Spleen (tissue), 7 donors: ENCODE measurements around the gene COL6A3.

Experiments
- POLR2AphosphoS5 ChIP-seq, 3 donors: sonication (generic); formaldehyde crosslinking; IDR thresholded peaks; one replicate each; pipeline ENCODE4 v1.5.1; 2017; ENCODE audit warnings: antibody characterized with exemption in 3 of 3
- TF ChIP-seq, protein P1 (sequence below), 11 experiments: fragments of 200-600 bp in 7 of 11; fragments of 450-650 bp in 4 of 11; sonication (generic) in 4 of 11; IDR thresholded peaks in 8 of 11; conservative IDR thresholded peaks in 3 of 11; 1 replicate in 7 of 11; 2 replicates in 4 of 11; pipeline versions ENCODE4 v1.4.0 to v1.8.0; 2016 to 2021; ENCODE audit warnings: antibody characterized with exemption in 11 of 11, inconsistent platforms in 4 of 11, mild to moderate bottlenecking in 1 of 11
- donor health status: DM: no; HTN: no; CAD: no; lungs with moderate emphysema.
- donor health status: DM: no; HTN: no; CAD: no.
- donor health status: DM: no; HTN: no; CAD: no.

DNA sequence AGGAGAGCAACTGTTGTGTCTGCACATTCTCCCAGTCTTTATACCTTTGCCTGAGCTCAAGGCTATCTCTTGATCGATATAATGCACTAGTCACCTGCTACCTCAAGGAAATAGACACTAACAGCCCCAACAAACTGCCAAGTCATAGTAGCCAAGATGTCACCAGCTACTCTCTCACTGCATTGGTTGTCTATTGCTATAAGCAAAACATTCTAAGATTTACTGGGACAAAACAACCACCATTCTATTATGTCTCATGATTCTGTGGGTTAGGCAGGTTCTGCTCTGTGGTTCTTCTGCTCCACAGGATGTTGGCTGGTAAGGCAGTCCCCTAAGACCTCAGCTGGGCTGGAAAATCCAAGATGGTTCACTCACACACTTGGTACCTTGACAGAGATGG lies 44.6 kb upstream of the COL6A3 start:
- TF ChIP-seq, protein P1, sequence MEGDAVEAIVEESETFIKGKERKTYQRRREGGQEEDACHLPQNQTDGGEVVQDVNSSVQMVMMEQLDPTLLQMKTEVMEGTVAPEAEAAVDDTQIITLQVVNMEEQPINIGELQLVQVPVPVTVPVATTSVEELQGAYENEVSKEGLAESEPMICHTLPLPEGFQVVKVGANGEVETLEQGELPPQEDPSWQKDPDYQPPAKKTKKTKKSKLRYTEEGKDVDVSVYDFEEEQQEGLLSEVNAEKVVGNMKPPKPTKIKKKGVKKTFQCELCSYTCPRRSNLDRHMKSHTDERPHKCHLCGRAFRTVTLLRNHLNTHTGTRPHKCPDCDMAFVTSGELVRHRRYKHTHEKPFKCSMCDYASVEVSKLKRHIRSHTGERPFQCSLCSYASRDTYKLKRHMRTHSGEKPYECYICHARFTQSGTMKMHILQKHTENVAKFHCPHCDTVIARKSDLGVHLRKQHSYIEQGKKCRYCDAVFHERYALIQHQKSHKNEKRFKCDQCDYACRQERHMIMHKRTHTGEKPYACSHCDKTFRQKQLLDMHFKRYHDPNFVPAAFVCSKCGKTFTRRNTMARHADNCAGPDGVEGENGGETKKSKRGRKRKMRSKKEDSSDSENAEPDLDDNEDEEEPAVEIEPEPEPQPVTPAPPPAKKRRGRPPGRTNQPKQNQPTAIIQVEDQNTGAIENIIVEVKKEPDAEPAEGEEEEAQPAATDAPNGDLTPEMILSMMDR (IDR thresholded peaks at IDR 0.05 in 8 of 11, conservative IDR thresholded peaks at IDR 0.05 in 3 of 11): no peak
- TF ChIP-seq POLR2AphosphoS5 (IDR thresholded peaks at IDR 0.05): no peak
